ENCODE results near the gene MAML1. TPM values are rescaled to one million over a fixed set of nuclear protein-coding genes. Genes with fewer than 3 reads are reported as not detected.

The MAML1 gene
- polyA plus RNA-seq, 6 donors from 2014 or later: 2.0 to 9.5 (median 3.4) TPM

- no peaks in the 10 kb centered on the region for H3K9me3 Mint-ChIP-seq
- peak overlapping the region in 5 of 6 donors; percentile 59 to 92 (median 78) for H3K27ac Mint-ChIP-seq
- peak overlapping the region in 4 of 8 donors; percentile 13 to 72 (median 60) for H3K4me3 Mint-ChIP-seq
- peak; percentile 75 for DNase-seq
- no peaks in the 10 kb centered on the region for H3K27me3 Mint-ChIP-seq
- ATAC-seq (ENCODE audit: low read depth in 2 of 2): peak; percentile 52 to 59
- H3K36me3 Mint-ChIP-seq: peaks cover 0 to 13% of the 10 kb centered on the region in 2 donors
- peaks cover 32 to 44% (median 36%) of the 10 kb centered on the region in 3 donors for H3K4me1 Mint-ChIP-seq
Measured at GRCh38 chr5:179801304-179802206, 68.9 kb downstream of the MAML1 start.

- H3K36me3 Mint-ChIP-seq: peaks cover 0 to 13% of the 10 kb centered on the region in 2 donors
- peak overlapping the region in 3 of 8 donors; percentile 16 to 72 (median 60) for H3K4me3 Mint-ChIP-seq
- H3K4me1 Mint-ChIP-seq: peaks cover 26 to 37% (median 31%) of the 10 kb centered on the region in 3 donors
- no peaks in the 10 kb centered on the region for H3K27me3 Mint-ChIP-seq
- peak overlapping the region in 1 of 6 donors; percentile 32 for H3K27ac Mint-ChIP-seq
- H3K9me3 Mint-ChIP-seq: no peaks in the 10 kb centered on the region
- ATAC-seq (ENCODE audit: low read depth in 2 of 2) (no peak), DNase-seq (no peak)
Measured at GRCh38 chr5:179802207-179802883, 69.7 kb downstream of the MAML1 start.

GRCh38 chr5:179802950-179803562 lies 70.4 kb downstream of the MAML1 start:
- ATAC-seq (ENCODE audit: low read depth in 2 of 2) (no peak), DNase-seq (no peak)
- Mint-ChIP-seq H3K4me1 (peaks cover 26 to 37% (median 31%) of the 10 kb centered on the region in 3 donors), H3K4me3 (peak overlapping the region in 2 of 8 donors; percentile 16 to 81), H3K27me3 (no peaks in the 10 kb centered on the region), H3K27ac (peak overlapping the region in 2 of 6 donors; percentile 21 to 57), H3K9me3 (no peaks in the 10 kb centered on the region), H3K36me3 (peaks cover 0 to 13% of the 10 kb centered on the region in 2 donors)

- no peaks in the 10 kb centered on the region for H3K9me3 Mint-ChIP-seq
- H3K27me3 Mint-ChIP-seq: no peaks in the 10 kb centered on the region
- ATAC-seq (ENCODE audit: low read depth in 2 of 2) (no peak), DNase-seq (peak; percentile 45)
- peak overlapping the region; percentile 2 to 90 (median 54) for H3K4me3 Mint-ChIP-seq
- peaks cover 26 to 37% (median 33%) of the 10 kb centered on the region in 3 donors for H3K4me1 Mint-ChIP-seq
- peaks cover 0 to 13% of the 10 kb centered on the region in 2 donors for H3K36me3 Mint-ChIP-seq
- H3K27ac Mint-ChIP-seq: peak overlapping the region in 5 of 6 donors; percentile 15 to 73 (median 69)
Measured at GRCh38 chr5:179803651-179804554, 71.3 kb downstream of the MAML1 start.

- Mint-ChIP-seq H3K4me1 (peaks cover 26 to 37% (median 33%) of the 10 kb centered on the region in 3 donors), H3K9me3 (no peaks in the 10 kb centered on the region), H3K27me3 (no peaks in the 10 kb centered on the region), H3K36me3 (peaks cover 0 to 9% of the 10 kb centered on the region in 2 donors), H3K4me3 (peak overlapping the region; percentile 41 to 90 (median 88)), H3K27ac (peak overlapping the region in 4 of 6 donors; percentile 15 to 95 (median 62))
- DNase-seq (no peak), ATAC-seq (ENCODE audit: low read depth in 2 of 2) (no peak)
Measured at GRCh38 chr5:179804555-179804947, 71.9 kb downstream of the MAML1 start.

- Mint-ChIP-seq H3K27me3 (no peaks in the 10 kb centered on the region), H3K27ac (peak overlapping the region; percentile 7 to 95 (median 48))
- no peak for DNase-seq
Measured at GRCh38 chr5:179805070-179805528, 72.5 kb downstream of the MAML1 start.

GRCh38 chr5:179805529-179806249 lies 73.1 kb downstream of the MAML1 start:
- ATAC-seq (ENCODE audit: low read depth in 2 of 2) (peak; percentile 3 to 6), DNase-seq (no peak)
- peak overlapping the region; percentile 74 to 90 (median 88) for H3K4me3 Mint-ChIP-seq
- H3K27ac Mint-ChIP-seq: peak overlapping the region in 5 of 6 donors; percentile 7 to 90 (median 37)
- no peaks in the 10 kb centered on the region for H3K9me3 Mint-ChIP-seq
- no peaks in the 10 kb centered on the region for H3K27me3 Mint-ChIP-seq
- peaks cover 0 to 7% of the 10 kb centered on the region in 2 donors for H3K36me3 Mint-ChIP-seq
- peaks cover 26 to 37% (median 33%) of the 10 kb centered on the region in 3 donors for H3K4me1 Mint-ChIP-seq

More at GRCh38 chr5:179805070-179805528, 72.5 kb downstream of the MAML1 start:
- H3K9me3 Mint-ChIP-seq: no peaks in the 10 kb centered on the region
- no peak for ATAC-seq (ENCODE audit: low read depth in 2 of 2)
- peaks cover 0 to 7% of the 10 kb centered on the region in 2 donors for H3K36me3 Mint-ChIP-seq
- peak overlapping the region; percentile 74 to 90 (median 88) for H3K4me3 Mint-ChIP-seq
- peaks cover 26 to 37% (median 33%) of the 10 kb centered on the region in 3 donors for H3K4me1 Mint-ChIP-seq

- no peaks in the 10 kb centered on the region for H3K9me3 Mint-ChIP-seq
- ATAC-seq (ENCODE audit: low read depth in 2 of 2) (peak; percentile 80 to 83), DNase-seq (peak; percentile 73)
- H3K36me3 Mint-ChIP-seq: peaks cover 0 to 6% of the 10 kb centered on the region in 2 donors
- peak within 1 kb of the TSS in 2 of 6 donors; percentile 85 for H3K27ac Mint-ChIP-seq
- no peaks in the 10 kb centered on the region for H3K27me3 Mint-ChIP-seq
- peaks cover 26 to 37% (median 33%) of the 10 kb centered on the region in 3 donors for H3K4me1 Mint-ChIP-seq
- H3K4me3 Mint-ChIP-seq: peak within 1 kb of the TSS; percentile 53 to 90 (median 84)
Measured at GRCh38 chr5:179806250-179807048, 73.8 kb downstream of the MAML1 start, which contains the start of gene MGAT4B. TSS of gene MGAT4B (minus strand) at chr5:179806866. CDS start at chr5:179806583, 283 bp downstream.

GRCh38 chr5:179812135-179812825 lies 79.7 kb downstream of the MAML1 start:
- H3K9me3 Mint-ChIP-seq: no peaks in the 10 kb centered on the region
- H3K4me1 Mint-ChIP-seq: peaks cover 2 to 7% (median 4%) of the 10 kb centered on the region in 3 donors
- ATAC-seq (ENCODE audit: low read depth in 2 of 2) (no peak), DNase-seq (no peak)
- no peaks in the 10 kb centered on the region for H3K36me3 Mint-ChIP-seq
- no peaks in the 10 kb centered on the region for H3K27me3 Mint-ChIP-seq
- H3K4me3 Mint-ChIP-seq: no peak overlapping the region
- H3K27ac Mint-ChIP-seq: no peak overlapping the region

- no peaks in the 10 kb centered on the region for H3K36me3 Mint-ChIP-seq
- no peaks in the 10 kb centered on the region for H3K27me3 Mint-ChIP-seq
- DNase-seq (no peak), ATAC-seq (ENCODE audit: low read depth in 2 of 2) (no peak)
- peak overlapping the region in 2 of 6 donors; percentile 26 to 67 for H3K27ac Mint-ChIP-seq
- H3K9me3 Mint-ChIP-seq: no peaks in the 10 kb centered on the region
- H3K4me1 Mint-ChIP-seq: peaks cover 6 to 14% (median 8%) of the 10 kb centered on the region in 3 donors
- H3K4me3 Mint-ChIP-seq: peak overlapping the region in 1 of 8 donors; percentile 68
Measured at GRCh38 chr5:179812997-179813607, 80.5 kb downstream of the MAML1 start.
